Measurements from ENCODE around the gene HS3ST2. TPM values are rescaled to one million over a fixed set of nuclear protein-coding genes. Genes with fewer than 3 reads are reported as not detected.

Gene HS3ST2
- polyA plus RNA-seq, 2 of the 4 experiments (the other 2 are of a cell fraction), result not detected

- no peak for DNase-seq (ENCODE audit: low read depth in 1 of 2, low spot score in 1 of 2)
- 35% methylated on average over 6 of the region's 6 CpGs for WGBS (ENCODE audit: missing lambda C conversion rate)
- TF ChIP-seq HEYL (CRISPR knock-in tag; IDR thresholded peaks at IDR 0.05), result no peak
- TF ChIP-seq BCL3 (IDR thresholded peaks at IDR 0.05), result no peak
- peak; percentile 53; the same call in 1 of the 2 replicates for TF ChIP-seq CBX8 (IDR thresholded peaks at IDR 0.05)
- no peak for TF ChIP-seq NFE2L2 (conservative IDR thresholded peaks at IDR 0.05; ENCODE audit: low read length)
- no peak overlapping the region for H3K4me2 ChIP-seq
- POLR2A ChIA-PET, result no interaction called here
- FAIRE-seq, result no peak
- CTCF ChIA-PET, result no interaction called here
- no peak for ATAC-seq
- H3K9me3 ChIP-seq, result no peaks in the 10 kb centered on the region
- H3K4me1 ChIP-seq, result no peaks in the 10 kb centered on the region
- H3K27ac ChIP-seq, result no peak overlapping the region
- H3K4me3 ChIP-seq, result no peak overlapping the region
Observed at GRCh38 chr16:22784690-22785214, 29.2 kb upstream of the HS3ST2 start.

GRCh38 chr16:22785552-22785951 is 28.4 kb upstream of the HS3ST2 start:
- no peak overlapping the region for H3K4me2 ChIP-seq
- WGBS (ENCODE audit: missing lambda C conversion rate), result 8% methylated on average over 5 of the region's 5 CpGs
- no peak for FAIRE-seq
- TF ChIP-seq USF2 (IDR thresholded peaks at IDR 0.05) (peak; percentile 41; the same call in 1 of the 2 replicates), HMGXB4 (CRISPR knock-in tag; IDR thresholded peaks at IDR 0.05; ENCODE audit: borderline replicate concordance) (no peak)
- ChIA-PET CTCF (no interaction called here), POLR2A (no interaction called here)
- H3K27ac ChIP-seq, result no peak overlapping the region
- H3K4me1 ChIP-seq, result no peaks in the 10 kb centered on the region
- no peak overlapping the region for H3K4me3 ChIP-seq
- no peaks in the 10 kb centered on the region for H3K9me3 ChIP-seq
- DNase-seq (ENCODE audit: low read depth in 1 of 2, low spot score in 1 of 2), result no peak
- no peak for ATAC-seq

- ATAC-seq (no peak), FAIRE-seq (no peak), DNase-seq (ENCODE audit: low read depth in 1 of 2, low spot score in 1 of 2) (no peak)
- CTCF ChIA-PET, result no interaction called here
- TF ChIP-seq EHF (CRISPR knock-in tag; IDR thresholded peaks at IDR 0.05) (no peak), EHMT2 (IDR thresholded peaks at IDR 0.05; ENCODE audit: low read depth) (no peak), CTCF (IDR thresholded peaks at IDR 0.05) (no peak), KDM1A (IDR thresholded peaks at IDR 0.05; ENCODE audit: low read depth) (no peak), SREBF2 (IDR thresholded peaks at IDR 0.05) (no peak), PBX3 (IDR thresholded peaks at IDR 0.05) (no peak), CHD4 (IDR thresholded peaks at IDR 0.05; ENCODE audit: borderline replicate concordance) (no peak), REST (IDR thresholded peaks at IDR 0.05) (no peak), ZC3H11A (IDR thresholded peaks at IDR 0.05) (no peak), TFCP2L1 (CRISPR knock-in tag; IDR thresholded peaks at IDR 0.05) (no peak), MAFK (IDR thresholded peaks at IDR 0.05; ENCODE audit: partially characterized antibody) (no peak), KDM5A (IDR thresholded peaks at IDR 0.05) (no peak), NFE2L2 (conservative IDR thresholded peaks at IDR 0.05; ENCODE audit: low read length) (no peak), CBX2 (IDR thresholded peaks at IDR 0.05; ENCODE audit: borderline replicate concordance, low read depth) (no peak), GATA3 (IDR thresholded peaks at IDR 0.05; ENCODE audit: borderline replicate concordance) (no peak), BHLHE40 (IDR thresholded peaks at IDR 0.05; ENCODE audit: low read depth, low read length) (no peak)
- Histone ChIP-seq H3K4me2 (no peak overlapping the region), H3K4me1 (no peaks in the 10 kb centered on the region), H3K4me3 (no peak overlapping the region), H3K27ac (no peak overlapping the region), H3K9me3 (no peaks in the 10 kb centered on the region)
- POLR2A ChIA-PET, result no interaction called here
- WGBS (ENCODE audit: missing lambda C conversion rate), result 52% methylated on average over 2 of the region's 2 CpGs
Observed at GRCh38 chr16:22786284-22786683, 27.7 kb upstream of the HS3ST2 start.

Data from A549 (cell line).